ENCODE data around the gene S100A5.

Gene S100A5

GRCh38 chr1:153507926-153508583, 32.7 kb downstream of the S100A5 start:
- DNase-seq (ENCODE audit: low read depth in 2 of 2) = no peak

GRCh38 chr1:153506831-153507413, 33.8 kb downstream of the S100A5 start:
- peak; percentile 42 to 53 for DNase-seq (ENCODE audit: low read depth in 2 of 2)

- DNase-seq (ENCODE audit: low read depth in 2 of 2) = no peak
These were observed 34.3 kb downstream of the S100A5 start for GRCh38 chr1:153506386-153506785.

GRCh38 chr1:153505576-153505975, 35.2 kb downstream of the S100A5 start:
- no peak for DNase-seq (ENCODE audit: low read depth in 2 of 2)

GRCh38 chr1:153503766-153504165, 37.0 kb downstream of the S100A5 start:
- no peak for DNase-seq (ENCODE audit: low read depth in 2 of 2)

- DNase-seq (ENCODE audit: low read depth in 2 of 2) = no peak
These were observed 42.0 kb downstream of the S100A5 start for GRCh38 chr1:153498746-153499145.

- DNase-seq (ENCODE audit: low read depth in 2 of 2) = no peak
These were observed 45.2 kb downstream of the S100A5 start for GRCh38 chr1:153495536-153495935.

- DNase-seq (ENCODE audit: low read depth in 2 of 2) = no peak
These were observed 45.7 kb downstream of the S100A5 start for GRCh38 chr1:153494976-153495535.

GRCh38 chr1:153493343-153493960, 47.3 kb downstream of the S100A5 start:
- no peak for DNase-seq (ENCODE audit: low read depth in 2 of 2)

- peak; percentile 71 to 73 for DNase-seq (ENCODE audit: low read depth in 2 of 2)
These were observed 50.3 kb downstream of the S100A5 start for GRCh38 chr1:153490272-153491051.

- DNase-seq (ENCODE audit: low read depth in 2 of 2) = peak; percentile 51 to 53
These were observed 52.0 kb downstream of the S100A5 start for GRCh38 chr1:153488731-153489130.

- no peak for DNase-seq (ENCODE audit: low read depth in 2 of 2)
These were observed 53.0 kb downstream of the S100A5 start for GRCh38 chr1:153487707-153488106.

Data from fibroblast of skin of left quadriceps (primary cell).